WI38 (cell line): Measurements from ENCODE around the gene MID1.

Experiments
- H3K4me3 ChIP-seq: 2 replicates; pipeline ENCODE4 v1.5.1; 2011; ENCODE audit warnings: low read depth, mild to moderate bottlenecking, control low read depth, low read length
- TF ChIP-seq, protein P1 (sequence below): IDR thresholded peaks from 2 replicates; pipeline ENCODE4 v1.5.1; 2012; ENCODE audit warnings: low read depth, mild to moderate bottlenecking, control low read depth, low read length

Gene MID1

DNA sequence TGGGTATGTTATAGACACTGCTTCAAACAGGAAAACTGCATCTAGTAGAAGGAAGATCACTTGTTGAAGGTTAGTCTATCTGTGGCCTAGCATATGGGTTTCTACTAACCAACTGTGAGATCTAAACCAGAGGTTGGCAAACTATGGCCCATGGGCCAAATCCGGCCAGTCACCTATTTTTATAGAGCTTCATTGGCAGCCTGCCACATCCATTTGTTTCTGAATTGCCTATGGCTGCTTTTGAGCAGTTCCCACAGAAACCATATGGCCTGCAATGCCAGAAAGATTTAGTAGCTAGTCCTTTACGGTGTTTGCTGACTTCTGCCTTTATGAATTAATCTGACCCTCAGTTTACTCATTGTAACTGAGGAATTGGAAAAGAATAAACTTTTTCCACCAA lies 71.1 kb downstream of the MID1 start:
- TF ChIP-seq, protein P1, sequence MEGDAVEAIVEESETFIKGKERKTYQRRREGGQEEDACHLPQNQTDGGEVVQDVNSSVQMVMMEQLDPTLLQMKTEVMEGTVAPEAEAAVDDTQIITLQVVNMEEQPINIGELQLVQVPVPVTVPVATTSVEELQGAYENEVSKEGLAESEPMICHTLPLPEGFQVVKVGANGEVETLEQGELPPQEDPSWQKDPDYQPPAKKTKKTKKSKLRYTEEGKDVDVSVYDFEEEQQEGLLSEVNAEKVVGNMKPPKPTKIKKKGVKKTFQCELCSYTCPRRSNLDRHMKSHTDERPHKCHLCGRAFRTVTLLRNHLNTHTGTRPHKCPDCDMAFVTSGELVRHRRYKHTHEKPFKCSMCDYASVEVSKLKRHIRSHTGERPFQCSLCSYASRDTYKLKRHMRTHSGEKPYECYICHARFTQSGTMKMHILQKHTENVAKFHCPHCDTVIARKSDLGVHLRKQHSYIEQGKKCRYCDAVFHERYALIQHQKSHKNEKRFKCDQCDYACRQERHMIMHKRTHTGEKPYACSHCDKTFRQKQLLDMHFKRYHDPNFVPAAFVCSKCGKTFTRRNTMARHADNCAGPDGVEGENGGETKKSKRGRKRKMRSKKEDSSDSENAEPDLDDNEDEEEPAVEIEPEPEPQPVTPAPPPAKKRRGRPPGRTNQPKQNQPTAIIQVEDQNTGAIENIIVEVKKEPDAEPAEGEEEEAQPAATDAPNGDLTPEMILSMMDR, result no peak
- H3K4me3 ChIP-seq, result no peak overlapping the region

DNA sequence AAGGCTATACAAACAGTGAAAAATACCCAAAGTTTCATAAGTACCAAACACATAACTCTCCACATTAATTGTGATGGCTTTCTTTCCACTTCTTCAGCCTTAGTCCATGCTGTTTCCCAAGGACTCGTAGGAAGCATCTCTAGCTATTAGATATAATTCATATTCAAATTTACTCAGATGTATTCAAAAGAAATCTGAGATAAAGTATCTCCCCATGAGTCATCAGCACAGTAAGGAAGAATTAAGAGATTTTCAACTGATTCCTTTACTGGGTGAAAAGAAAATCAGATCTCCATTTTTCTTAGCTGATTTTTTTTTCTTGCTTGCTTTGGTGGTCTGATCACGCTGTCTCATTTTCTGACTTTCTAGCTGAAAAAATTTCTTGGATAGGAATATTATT lies 71.7 kb downstream of the MID1 start:
- H3K4me3 ChIP-seq, result no peak overlapping the region
- TF ChIP-seq, protein P1, result no peak

DNA sequence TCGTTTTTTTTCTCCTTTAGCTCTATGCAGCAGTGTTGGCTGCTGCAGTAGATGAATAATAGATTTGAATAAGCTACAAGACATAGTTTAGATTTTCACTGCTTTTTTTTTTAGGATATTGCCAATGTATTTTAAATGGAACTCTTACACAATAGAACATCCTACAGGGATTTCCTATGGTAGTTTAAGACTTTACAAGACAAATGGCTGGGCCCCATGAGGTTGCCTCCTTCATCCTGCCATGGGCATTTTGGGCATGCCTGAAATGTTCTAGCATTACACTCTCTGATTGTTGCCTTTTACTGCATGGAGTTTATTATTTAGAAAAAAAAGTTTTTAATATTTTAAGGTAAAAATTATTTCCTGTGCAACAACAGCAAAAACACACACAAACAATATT lies 74.5 kb downstream of the MID1 start:
- TF ChIP-seq, protein P1, result no peak
- no peak overlapping the region for H3K4me3 ChIP-seq

DNA sequence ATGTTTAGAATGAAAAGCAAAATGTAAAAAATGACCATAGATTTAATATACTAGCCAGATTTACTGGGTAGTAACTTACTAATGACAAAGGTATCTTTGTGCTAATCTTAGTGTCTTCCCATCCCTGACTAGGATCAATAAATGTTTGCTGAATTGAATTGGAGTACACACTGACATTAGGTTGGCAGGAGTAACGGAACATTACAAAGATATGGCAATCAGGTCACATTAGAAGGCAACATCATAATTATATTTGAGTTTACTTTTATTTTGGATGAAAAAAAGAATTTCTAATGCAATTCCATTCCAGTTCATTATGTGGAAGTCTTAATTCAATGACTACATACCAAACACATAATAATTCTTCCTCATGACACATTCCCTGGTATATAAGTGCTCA lies 77.8 kb downstream of the MID1 start:
- TF ChIP-seq, protein P1, result no peak
- no peak overlapping the region for H3K4me3 ChIP-seq

DNA sequence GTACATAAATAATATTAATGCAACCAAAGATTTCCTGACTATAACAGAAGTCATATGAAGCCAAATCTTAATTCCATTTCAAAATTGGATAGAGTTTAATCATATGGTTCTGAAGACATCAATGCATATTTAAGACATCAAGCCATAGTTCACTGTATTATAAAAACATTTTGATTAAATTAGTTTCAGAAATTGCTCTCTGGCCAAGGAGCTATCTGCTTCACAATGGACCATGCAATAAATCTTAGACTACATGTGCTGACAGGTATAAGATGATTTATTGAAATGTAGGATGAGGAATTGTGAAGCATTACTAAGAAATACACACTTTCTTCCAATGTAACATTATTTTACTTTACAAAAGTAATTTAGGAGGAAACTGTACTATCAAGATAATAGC lies 81.6 kb downstream of the MID1 start:
- TF ChIP-seq, protein P1, result no peak
- no peak overlapping the region for H3K4me3 ChIP-seq

DNA sequence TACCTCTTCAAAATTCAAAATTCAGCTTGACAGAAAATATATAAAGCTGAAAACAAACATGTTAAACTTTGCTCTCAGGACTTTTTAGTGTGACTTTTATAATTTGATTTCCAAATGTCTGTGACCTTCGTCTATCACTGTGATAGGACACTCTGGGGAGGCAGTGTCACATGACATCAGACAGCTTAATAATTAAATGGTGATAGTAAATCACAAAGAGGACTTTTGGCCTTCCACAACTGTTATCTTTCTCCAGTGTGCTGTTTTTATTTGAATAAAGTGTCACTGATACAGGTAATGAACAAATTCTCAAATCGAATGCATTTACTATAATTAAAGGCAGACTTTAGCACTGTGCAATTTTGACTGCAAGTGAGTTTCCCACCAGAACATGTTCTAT lies 83.1 kb downstream of the MID1 start:
- no peak overlapping the region for H3K4me3 ChIP-seq
- TF ChIP-seq, protein P1, result no peak

DNA sequence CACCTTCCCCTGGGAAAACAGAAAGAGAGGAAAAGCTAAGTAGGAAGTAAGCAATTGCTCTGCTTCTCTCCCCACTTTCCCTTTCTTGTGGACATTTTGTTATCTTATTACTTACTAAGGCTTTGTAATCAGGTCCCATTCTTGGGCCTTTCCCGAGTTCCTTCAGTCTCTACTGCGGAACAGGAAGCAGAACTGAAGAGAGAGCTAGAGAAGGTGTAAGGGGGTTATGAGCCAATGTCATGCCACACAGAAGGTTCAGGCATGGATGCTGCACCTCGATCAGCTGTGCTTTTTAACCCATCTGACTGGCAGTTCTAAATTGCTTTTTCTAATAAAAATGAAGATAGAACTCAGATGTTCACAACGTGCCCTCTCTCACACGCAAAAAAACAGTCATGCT lies 83.6 kb downstream of the MID1 start:
- no peak overlapping the region for H3K4me3 ChIP-seq
- TF ChIP-seq, protein P1, result no peak
